ENCODE measurements around the gene RPL28.

RPL28 gene

DNA sequence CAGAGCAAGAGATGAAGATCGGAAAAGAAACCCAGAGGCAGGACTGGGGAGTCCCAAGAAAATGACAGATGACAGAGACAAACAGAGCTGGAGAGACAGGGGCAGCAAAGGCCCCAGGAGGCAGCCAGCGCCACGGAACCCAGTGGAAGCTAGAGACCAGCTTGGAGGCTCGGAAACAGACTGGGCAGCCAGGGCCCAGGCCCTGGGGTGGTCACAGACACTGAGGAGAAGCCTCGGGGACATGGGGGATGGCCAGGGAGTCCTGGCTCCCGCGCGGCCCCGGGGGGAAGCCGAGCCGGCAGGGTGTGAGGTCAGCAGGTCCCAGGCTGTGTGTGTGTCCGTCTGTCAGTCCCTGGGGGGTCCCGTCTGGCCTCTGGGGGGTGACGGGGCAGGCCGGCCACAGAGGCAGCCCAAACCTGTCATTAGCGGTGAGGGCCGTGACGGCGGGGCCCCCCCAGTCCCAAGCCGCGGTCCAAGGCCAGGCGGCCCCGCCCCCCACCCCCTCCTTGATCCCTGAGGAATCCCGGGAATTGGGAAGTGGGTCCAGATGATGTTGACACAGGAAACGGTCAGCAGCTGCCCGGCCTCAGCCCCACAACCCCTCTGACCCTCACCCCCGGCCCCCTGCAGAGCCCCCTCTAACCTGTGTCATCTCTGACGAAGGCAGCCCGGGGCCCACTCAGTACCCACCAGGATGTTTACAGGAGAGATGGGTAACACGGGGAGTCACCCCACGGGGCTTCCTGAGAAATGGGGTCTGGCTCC, 11.6 kb upstream of the RPL28 start:
- DNase-seq, result no peak

DNA sequence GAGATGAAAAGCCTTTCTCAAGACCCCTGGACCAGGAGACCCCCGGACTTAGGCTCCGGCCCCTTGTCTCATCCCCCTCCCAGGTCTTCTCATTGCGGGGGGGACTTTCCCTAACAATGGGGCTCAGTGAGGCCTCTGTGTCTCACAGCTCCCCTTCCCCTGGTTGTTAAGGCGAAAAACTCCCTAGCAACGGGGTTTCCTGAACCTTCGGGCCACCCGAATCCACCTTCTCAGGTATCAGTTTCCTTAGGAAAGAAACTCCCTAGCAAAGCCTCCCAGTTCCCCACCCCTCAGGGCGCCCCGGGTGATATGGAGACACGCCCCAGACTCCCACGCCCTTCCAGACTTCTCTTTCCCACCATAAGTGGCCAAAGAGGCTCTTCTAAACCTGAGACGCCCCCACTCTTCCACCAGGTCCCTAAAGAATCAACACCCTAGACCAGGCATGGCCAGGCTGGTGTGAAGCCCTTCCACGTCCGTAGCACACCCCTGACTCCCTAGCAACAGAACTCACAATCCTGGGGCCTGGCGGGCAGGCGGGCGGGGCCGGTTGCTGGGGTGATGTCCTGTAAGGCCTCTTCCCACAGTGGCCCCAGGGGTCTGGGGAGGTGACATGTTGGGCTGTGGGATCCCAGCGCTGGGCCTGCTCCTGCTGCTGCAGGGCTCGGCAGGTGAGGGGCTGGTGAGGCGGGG, 9.3 kb upstream of the RPL28 start, which contains the start of gene TMEM190:
Gene TMEM190, plus strand, starts transcription at position 586 of the 693 bp plus-strand sequence. Its CDS starts 28 bp downstream, at position 614.
- no peak for DNase-seq

DNA sequence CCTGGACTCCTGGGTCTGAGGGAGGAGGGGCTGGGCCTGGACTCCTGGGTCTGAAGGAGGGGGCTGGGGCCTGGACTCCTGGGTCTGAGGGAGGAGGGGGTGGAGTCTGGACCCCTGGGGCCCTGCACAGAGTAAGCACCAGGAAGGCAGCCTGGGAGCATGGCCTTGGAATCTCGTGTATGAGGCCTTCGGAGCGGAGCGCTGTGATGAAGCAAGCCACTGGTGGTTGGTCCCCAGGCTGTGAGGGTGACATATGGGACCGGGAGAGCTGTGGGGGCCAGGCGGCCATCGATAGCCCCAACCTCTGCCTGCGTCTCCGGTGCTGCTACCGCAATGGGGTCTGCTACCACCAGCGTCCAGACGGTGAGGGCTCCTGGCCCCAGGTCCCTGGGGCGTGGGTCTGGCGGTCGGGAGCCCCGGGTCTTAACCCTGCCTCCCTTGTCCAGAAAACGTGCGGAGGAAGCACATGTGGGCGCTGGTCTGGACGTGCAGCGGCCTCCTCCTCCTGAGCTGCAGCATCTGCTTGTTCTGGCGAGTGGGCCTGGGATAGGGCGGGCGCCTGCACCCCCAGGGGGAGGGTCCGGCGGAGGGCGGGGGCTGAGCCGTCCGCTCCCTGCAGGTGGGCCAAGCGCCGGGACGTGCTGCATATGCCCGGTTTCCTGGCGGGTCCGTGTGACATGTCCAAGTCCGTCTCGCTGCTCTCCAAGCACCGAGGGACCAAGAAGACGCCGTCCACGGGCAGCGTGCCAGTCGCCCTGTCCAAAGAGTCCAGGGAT, 8.2 kb upstream of the RPL28 start:
- no peak for DNase-seq

GRCh38 chr19:55379174-55379573, 6.6 kb upstream of the RPL28 start:
- DNase-seq, result no peak

- DNase-seq, result no peak
Observed at GRCh38 chr19:55382013-55382412, 3.7 kb upstream of the RPL28 start.

DNA sequence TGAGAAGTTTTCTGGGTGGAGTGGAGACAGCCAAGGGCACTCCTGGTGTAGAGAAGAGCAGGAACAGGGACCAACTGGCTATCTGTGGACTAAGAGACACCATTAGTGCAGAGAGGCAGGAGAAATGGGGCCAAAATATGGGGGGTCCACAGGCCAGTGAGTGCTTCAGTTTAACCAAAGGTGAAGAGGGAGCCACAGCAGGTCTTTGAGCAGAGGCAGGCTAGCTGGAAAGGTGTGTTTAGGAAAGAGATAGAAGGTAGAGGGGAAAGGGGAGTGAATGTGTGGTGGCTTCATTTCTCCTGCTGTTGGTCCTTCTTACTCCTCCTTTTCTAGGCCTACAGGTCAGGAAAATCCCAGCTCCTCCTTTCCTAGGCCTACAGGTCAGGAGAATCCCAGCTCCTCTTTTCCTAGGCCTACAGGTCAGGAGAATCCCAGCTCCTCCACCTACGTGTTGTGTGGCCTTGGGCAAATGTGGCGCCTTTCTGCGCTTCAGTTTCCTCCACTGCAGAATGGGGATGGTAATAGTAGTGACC, 3.1 kb upstream of the RPL28 start:
- DNase-seq, result no peak

DNA sequence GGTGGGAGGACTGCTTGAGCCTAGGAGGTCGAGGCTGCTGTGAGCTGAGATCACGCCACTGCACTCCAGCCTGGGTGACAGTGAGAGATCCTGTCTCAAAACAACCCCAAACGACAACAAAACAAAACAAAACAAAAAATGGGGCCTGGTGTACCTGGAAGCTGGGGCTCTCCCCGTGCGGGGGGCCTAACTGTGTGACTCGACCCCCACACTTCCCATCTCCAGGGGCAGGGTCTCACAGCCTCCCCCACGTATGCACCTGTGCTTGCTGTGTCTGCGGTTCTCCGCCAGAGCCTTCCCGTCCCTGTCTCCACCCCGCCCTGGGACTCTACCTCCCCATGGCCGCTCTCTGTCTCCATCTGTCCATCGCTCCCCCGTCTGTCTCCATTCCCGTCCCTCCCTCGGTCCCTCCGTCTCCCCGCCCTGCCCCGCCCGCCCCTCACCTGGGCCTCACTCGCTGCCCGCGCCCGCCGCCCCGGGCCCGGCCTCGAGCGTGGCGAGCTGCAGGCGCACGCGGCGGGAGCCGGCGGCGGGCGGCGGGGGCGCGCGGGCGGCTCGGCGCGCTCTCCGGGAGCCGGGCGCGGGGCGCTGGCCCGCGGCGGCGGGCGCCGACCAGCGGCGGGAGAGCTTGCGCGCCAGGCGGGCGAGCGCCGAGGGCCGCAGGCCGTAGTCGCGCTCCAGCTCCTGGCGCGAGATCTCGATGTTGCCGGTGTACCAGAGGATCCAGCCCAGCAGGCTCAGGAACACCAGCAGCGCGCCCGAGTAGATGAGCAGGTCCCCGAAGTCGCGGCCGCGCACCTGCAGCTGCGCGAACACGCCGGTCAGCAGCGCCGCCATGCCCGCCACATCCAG, 2.2 kb upstream of the RPL28 start:
- peak; percentile 70 for DNase-seq

DNA sequence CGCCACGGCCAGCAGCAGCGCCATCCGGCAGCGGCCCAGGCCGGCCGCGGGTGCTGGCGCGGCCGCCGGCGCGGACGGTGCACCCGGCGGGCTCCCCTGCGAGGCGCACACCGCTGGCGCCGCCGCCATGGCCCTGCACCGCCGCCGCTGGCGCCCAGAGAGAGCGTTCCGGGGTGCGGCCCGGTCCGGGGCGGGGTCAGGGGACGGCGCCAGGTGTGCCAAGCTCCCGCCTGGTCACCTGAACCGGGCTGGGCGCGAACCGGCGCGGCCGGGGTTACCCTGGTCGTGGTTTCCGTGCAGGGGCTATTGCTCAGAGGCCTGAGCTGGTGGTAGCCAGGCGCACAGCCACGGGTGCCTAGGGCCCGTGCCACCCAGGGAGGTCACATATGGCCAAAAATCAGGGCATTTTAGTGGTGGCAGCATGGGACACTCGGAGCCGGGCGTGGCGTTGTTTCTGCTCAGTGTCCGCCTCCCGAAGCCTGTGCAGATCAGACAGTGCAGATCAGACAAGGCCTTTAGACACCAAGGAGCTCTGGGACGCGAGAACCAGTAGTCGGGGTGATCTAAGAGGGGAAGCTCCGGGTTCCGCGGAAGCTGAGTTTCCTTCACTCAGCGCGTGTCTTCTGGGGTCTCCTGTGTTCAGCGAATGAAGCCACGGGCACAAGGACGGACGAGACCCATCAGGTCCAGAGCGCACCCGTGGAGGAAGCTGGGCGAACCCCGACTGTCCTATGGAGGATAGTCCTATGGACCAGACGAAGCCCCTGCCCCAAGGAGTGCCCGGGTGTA, 1.4 kb upstream of the RPL28 start, which contains the start of gene TMEM238:
Gene TMEM238, minus strand, starts transcription at position 162 of the 789 bp plus-strand sequence. Its CDS starts 33 bp downstream, at position 129.
- peak; percentile 66 for DNase-seq

DNA sequence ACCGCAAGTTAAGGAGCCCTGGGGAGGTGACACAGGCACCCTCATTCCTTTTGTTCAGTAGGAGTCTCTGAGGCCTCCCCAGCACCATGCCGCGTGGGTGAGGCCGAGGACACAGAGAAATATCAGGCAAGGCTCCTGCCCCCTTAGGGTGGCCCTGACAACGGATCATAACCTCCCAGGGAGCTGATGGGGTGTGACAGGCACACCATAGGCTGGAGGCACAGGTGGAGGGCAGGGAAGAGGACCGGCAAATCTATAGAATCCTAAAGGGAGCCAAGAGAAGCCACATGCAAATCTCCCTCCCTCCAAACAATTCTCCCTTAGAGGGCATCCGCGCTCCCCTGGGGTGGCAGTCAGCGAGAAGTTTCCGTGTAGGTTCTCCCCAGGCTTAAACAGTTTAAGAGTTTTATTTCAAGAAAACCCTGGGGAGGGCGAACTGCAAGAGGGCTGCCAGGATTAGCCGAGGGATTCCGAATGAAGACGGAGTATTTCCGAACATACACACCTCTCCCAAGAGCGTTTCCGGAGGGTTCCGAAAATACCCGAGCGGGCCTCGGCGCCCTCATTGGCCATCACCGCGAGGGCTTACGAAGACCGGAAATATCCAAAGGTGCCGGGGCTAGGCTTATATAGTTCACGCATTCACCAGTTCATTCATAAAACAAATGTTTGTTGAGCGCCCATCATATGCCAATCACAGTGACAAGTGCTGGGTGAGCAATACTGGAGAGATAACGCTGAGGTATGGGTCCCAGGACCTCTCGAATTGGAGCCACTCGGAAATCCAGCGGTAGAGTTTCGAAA, 610 bp upstream of the RPL28 start:
- peak; percentile 97 for DNase-seq

GRCh38 chr19:55386493-55386971, 800 bp downstream of the RPL28 start:
- no peak for DNase-seq

DNA sequence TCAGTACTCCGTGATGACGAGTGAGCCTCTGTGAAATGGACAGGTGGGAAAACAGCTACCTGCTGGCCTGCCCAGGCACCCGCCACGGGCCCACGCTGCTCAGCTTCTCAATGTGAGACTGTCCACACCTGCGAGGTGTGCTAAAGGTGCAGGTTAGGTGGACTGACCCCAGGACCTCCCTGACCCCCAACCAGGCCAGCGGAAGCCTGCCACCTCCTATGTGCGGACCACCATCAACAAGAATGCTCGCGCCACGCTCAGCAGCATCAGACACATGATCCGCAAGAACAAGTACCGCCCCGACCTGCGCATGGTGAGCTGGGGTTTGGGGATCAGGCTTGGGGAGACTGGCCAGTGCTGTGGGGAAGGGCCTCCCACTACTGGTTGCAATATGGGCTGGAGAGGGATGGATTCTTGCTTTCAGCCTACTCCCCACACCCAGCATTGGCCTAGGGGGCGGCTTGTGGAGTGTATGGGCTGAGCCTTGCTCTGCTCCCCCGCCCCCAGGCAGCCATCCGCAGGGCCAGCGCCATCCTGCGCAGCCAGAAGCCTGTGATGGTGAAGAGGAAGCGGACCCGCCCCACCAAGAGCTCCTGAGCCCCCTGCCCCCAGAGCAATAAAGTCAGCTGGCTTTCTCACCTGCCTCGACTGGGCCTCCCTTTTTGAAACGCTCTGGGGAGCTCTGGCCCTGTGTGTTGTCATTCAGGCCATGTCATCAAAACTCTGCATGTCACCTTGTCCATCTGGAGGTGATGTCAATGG, 2.2 kb downstream of the RPL28 start:
- no peak for DNase-seq

GRCh38 chr19:55389386-55390317, 3.9 kb downstream of the RPL28 start:
- no peak for DNase-seq

- peak; percentile 51 for DNase-seq
Observed at GRCh38 chr19:55390461-55390880, 4.7 kb downstream of the RPL28 start.

- DNase-seq, result no peak
Observed at GRCh38 chr19:55391191-55391670, 5.5 kb downstream of the RPL28 start.

DNA sequence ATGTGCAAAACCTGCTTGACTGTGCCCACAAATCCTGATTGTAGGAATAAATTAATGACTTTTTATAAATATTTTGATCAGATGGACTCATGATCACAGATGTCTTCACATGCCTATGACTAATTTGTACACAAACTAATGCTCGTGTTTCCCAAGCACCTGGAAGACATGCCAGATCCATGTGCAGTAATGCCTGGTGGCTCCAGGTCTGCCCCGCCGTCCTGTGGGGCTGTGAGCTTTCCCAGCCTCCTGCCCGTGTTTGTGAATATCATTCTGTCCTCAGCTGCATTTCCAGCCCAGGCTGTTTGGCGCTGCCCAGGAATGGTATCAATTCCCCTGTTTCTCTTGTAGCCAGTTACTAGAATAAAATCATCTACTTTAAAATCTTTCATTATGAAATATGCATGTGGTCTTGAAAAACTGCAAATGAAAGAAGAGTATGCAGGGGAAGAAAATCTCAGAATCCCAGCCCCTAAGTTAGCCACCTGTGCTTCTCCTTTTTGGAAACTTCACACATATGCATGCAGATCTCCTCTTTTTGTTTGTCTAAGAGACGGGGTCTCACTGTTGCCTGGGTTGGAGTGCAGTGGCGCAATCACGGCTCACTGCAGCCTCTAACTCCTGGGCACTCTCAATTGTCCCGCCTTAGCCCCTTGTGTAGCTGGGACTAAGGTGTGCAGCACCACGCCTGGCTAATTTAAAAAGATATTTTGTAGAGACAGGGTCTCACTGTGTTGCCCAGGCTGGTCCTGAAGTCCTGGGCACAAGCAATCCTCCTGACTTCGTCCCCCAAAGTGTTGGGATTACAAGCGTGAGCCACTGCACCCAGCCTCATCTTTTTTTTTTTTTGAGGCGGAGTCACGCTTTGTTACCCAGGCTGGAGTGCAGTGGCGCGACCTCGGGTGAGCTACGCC, 6.2 kb downstream of the RPL28 start:
- no peak for DNase-seq

GRCh38 chr19:55392820-55393761, 7.4 kb downstream of the RPL28 start:
- DNase-seq, result no peak

Measured in stimulated activated CD4-positive, alpha-beta T cell treated with anti-CD3 and anti-CD28 coated beads, Interleukin-15, amount 100 ng/mL, for 24 hours (primary cell).